GM18502 (cell line): Measurements from ENCODE around the gene IQSEC1.
"Not testable (repeated sequence)": the region's sequence is repeated elsewhere in the genome, so short reads cannot be mapped to it uniquely, and the experiment has no call there.

Experiments
- ATAC-seq: cut with Tn5 transposase; IDR thresholded peaks from one replicate; pipeline ENCODE4 v1.9.1; 2021; ENCODE audit warnings: mild to moderate bottlenecking; ENCODE audit not compliant: unreplicated experiment, poor library complexity

IQSEC1 gene

GRCh38 chr3:12890610-12891390 is 182.4 kb downstream of the IQSEC1 start:
- ATAC-seq, result no peak

GRCh38 chr3:12886736-12887135 is 186.5 kb downstream of the IQSEC1 start:
- no peak for ATAC-seq

- ATAC-seq, result no peak
Measured at GRCh38 chr3:12886106-12886679, 187.0 kb downstream of the IQSEC1 start.

GRCh38 chr3:12885583-12885930 is 187.7 kb downstream of the IQSEC1 start:
- no peak for ATAC-seq

GRCh38 chr3:12884790-12885582 is 188.2 kb downstream of the IQSEC1 start:
- no peak for ATAC-seq

GRCh38 chr3:12884186-12884680 is 189.0 kb downstream of the IQSEC1 start:
- no peak for ATAC-seq

- ATAC-seq, result no peak
Measured at GRCh38 chr3:12882336-12883310, 190.6 kb downstream of the IQSEC1 start.

GRCh38 chr3:12881858-12882257 is 191.4 kb downstream of the IQSEC1 start:
- peak; percentile 61 for ATAC-seq

- ATAC-seq, result no peak
Measured at GRCh38 chr3:12879191-12879815, 193.9 kb downstream of the IQSEC1 start.

- ATAC-seq, result not testable (repeated sequence)
Measured at GRCh38 chr3:12878758-12879157, 194.5 kb downstream of the IQSEC1 start.

- no peak for ATAC-seq
Measured at GRCh38 chr3:12878141-12878574, 195.1 kb downstream of the IQSEC1 start.

GRCh38 chr3:12877040-12877439 is 196.2 kb downstream of the IQSEC1 start:
- no peak for ATAC-seq

GRCh38 chr3:12875857-12876836 is 197.1 kb downstream of the IQSEC1 start:
- ATAC-seq, result no peak

GRCh38 chr3:12871404-12871983 is 201.7 kb downstream of the IQSEC1 start:
- ATAC-seq, result no peak

- no peak for ATAC-seq
Measured at GRCh38 chr3:12870942-12871341, 202.3 kb downstream of the IQSEC1 start.

GRCh38 chr3:12869035-12869621 is 204.1 kb downstream of the IQSEC1 start:
- peak; percentile 57 for ATAC-seq
